ENCODE measurements around the gene ADAMTS1. TPM values are rescaled to one million over a fixed set of nuclear protein-coding genes. Genes with fewer than 3 reads are reported as not detected.

The ADAMTS1 gene
- total RNA-seq, 1 experiment from 2014 or later, result 17.8 TPM

GRCh38 chr21:26826801-26827200, 18.4 kb downstream of the ADAMTS1 start:
- Histone ChIP-seq H3K4ac (ENCODE audit: low read depth, low read length) (no peak overlapping the region), H3K4me2 (ENCODE audit: insufficient read depth, insufficient read length, low read length) (no peak overlapping the region), H3K9ac (ENCODE audit: extremely low read depth, insufficient read length, low read length) (no peak overlapping the region), H3K18ac (ENCODE audit: insufficient read length, low read depth, low read length) (no peak overlapping the region), H3K79me2 (ENCODE audit: insufficient read depth, low read length) (no peaks in the 10 kb centered on the region), H2AFZ (ENCODE audit: low read length) (no peak overlapping the region), H2AK5ac (ENCODE audit: insufficient read length, low read length) (no peak overlapping the region), H4K8ac (replicated peaks; ENCODE audit: insufficient read length, low read depth, low read length) (no peak overlapping the region), H3K27me3 (ENCODE audit: insufficient read depth, low read length) (no peaks in the 10 kb centered on the region), H2BK120ac (ENCODE audit: low read depth, low read length, poor library complexity, severe bottlenecking) (no peak overlapping the region), H2BK5ac (ENCODE audit: insufficient read length, low read length) (no peak overlapping the region), H4K5ac (ENCODE audit: insufficient read length, low read depth, low read length) (no peak overlapping the region), H2BK15ac (ENCODE audit: low read depth, low read length) (no peak overlapping the region), H2BK12ac (ENCODE audit: insufficient read length, low read depth, low read length) (no peak overlapping the region), H4K91ac (ENCODE audit: insufficient read length, low read depth, low read length) (no peak overlapping the region), H3K9me3 (ENCODE audit: control insufficient read depth, low read depth, low read length) (peaks cover 6% of the 10 kb centered on the region), H3K27ac (ENCODE audit: insufficient read length, low read depth, low read length) (no peak overlapping the region), H3K14ac (ENCODE audit: insufficient read depth, low read length) (no peak overlapping the region), H3K79me1 (ENCODE audit: insufficient read depth, low read depth, low read length, poor library complexity, severe bottlenecking) (no peaks in the 10 kb centered on the region), H2BK20ac (ENCODE audit: low read depth, low read length, poor library complexity, severe bottlenecking) (no peak overlapping the region), H4K20me1 (ENCODE audit: control insufficient read depth, insufficient read depth, insufficient read length) (no peaks in the 10 kb centered on the region), H3T11ph (ENCODE audit: low read length) (no peak overlapping the region), H3K56ac (ENCODE audit: insufficient read length, low read depth, low read length) (no peak overlapping the region), H3K23ac (ENCODE audit: insufficient read length, low read depth, low read length) (no peak overlapping the region), H3K23me2 (ENCODE audit: insufficient read length, low read depth, low read length, poor library complexity, severe bottlenecking) (no peaks in the 10 kb centered on the region), H3K4me1 (ENCODE audit: insufficient read depth, low read length) (no peaks in the 10 kb centered on the region)
- no peak for TF ChIP-seq CTCF (conservative IDR thresholded peaks at IDR 0.05)
- no CpG with 5 or more reads among the region's 4 CpGs for WGBS (ENCODE audit: extremely low coverage, insufficient read length, low lambda C conversion rate)
- Mint-ChIP-seq H3K36me3 (ENCODE audit: insufficient read depth in 1 of 3, low read depth in 3 of 3) (peaks cover 2 to 14% (median 2%) of the 10 kb centered on the region in 3 experiments; a peak in 5 of 7 replicates), H3K27ac (no peak overlapping the region), H3K27me3 (ENCODE audit: low read depth) (no peaks in the 10 kb centered on the region), H3K4me3 (no peak overlapping the region), H3K4me1 (no peaks in the 10 kb centered on the region), H3K9me3 (peaks cover 6 to 13% of the 10 kb centered on the region in 2 experiments; a peak in 4 of 5 replicates)
- DNase-seq, result no peak
